B cell (primary cell): ENCODE measurements around the gene WDR53. TPM values are rescaled to one million over a fixed set of nuclear protein-coding genes. Genes with fewer than 3 reads are reported as not detected.
A peak's percentile ranks its signal among the peaks of the same experiment; 100 is the strongest.

Experiments used
- ATAC-seq: fragments of 200-7000 bp; cut with Tn5 transposase; one replicate; pipeline ENCODE4 v1.10.0; 2021; ENCODE audit warnings: low read depth, mild to moderate bottlenecking, moderate number of reproducible peaks, moderate library complexity
- CTCF ChIA-PET: fragments of 350-600 bp; sonication (Branson Sonifier 250); formaldehyde crosslinking; loops from one replicate; lab custom pipeline; 2021; ENCODE audit warnings: antibody characterized with exemption, inconsistent platforms; lab: Charles Lee
- POLR2A ChIA-PET: fragments of 350-600 bp; sonication (Branson Sonifier 250); formaldehyde crosslinking; loops from one replicate; lab custom pipeline; 2021; ENCODE audit warnings: antibody characterized with exemption; lab: Charles Lee
- DNase-seq: peaks from one replicate; pipeline ENCODE4 v3.0.0; 2013
- H2AFZ ChIP-seq: 2 replicates; pipeline ENCODE4 v1.6.1; 2012; ENCODE audit warnings: mild to moderate bottlenecking, low read depth, low read length; ENCODE audit not compliant: insufficient read depth, poor library complexity, severe bottlenecking
- H3K27ac ChIP-seq, 2 donors: 1 replicate in 1 of 2; 2 replicates in 1 of 2; pipeline ENCODE4 v1.5.1; 2012 to 2013; ENCODE audit warnings: low read length in 2 of 2, mild to moderate bottlenecking in 2 of 2, moderate library complexity in 1 of 2
- H3K27me3 ChIP-seq, 4 experiments: fragments of 200-600 bp in 1 of 4; sonication (generic) in 1 of 4; replicated peaks in 1 of 4; 1 replicate in 2 of 4; 2 replicates in 2 of 4; pipeline versions ENCODE4 v1.6.1 to v1.7.0; 2013 to 2016; ENCODE audit warnings: low read length in 3 of 4, mild to moderate bottlenecking in 2 of 4, mixed read lengths in 1 of 4, moderate library complexity in 1 of 4; ENCODE audit not compliant: insufficient read depth in 4 of 4, control insufficient read depth in 3 of 4; ENCODE audit errors: control extremely low read depth in 1 of 4
- H3K36me3 ChIP-seq, 2 experiments: replicated peaks in 1 of 2; 1 replicate in 1 of 2; 2 replicates in 1 of 2; pipeline versions ENCODE4 v1.6.1 to v1.7.1; 2013; ENCODE audit warnings: low read length in 1 of 2; ENCODE audit not compliant: insufficient read depth in 2 of 2, control insufficient read depth in 1 of 2; ENCODE audit errors: control extremely low read depth in 1 of 2, extremely low read depth in 1 of 2
- H3K4me1 ChIP-seq, 2 donors: fragments of 200-600 bp in 1 of 2; sonication (generic) in 1 of 2; 1 replicate in 1 of 2; 2 replicates in 1 of 2; pipeline versions ENCODE4 v1.5.1 to v1.6.1; 2013 to 2017; ENCODE audit warnings: low read length in 2 of 2; ENCODE audit not compliant: control insufficient read depth in 2 of 2, insufficient read depth in 2 of 2
- H3K4me2 ChIP-seq: replicated peaks from 2 replicates; pipeline ENCODE3; 2012; ENCODE audit warnings: mild to moderate bottlenecking, low read depth, low read length; ENCODE audit not compliant: poor library complexity, severe bottlenecking
- H3K4me3 ChIP-seq, 5 experiments: fragments of 200-600 bp in 1 of 5; sonication (generic) in 1 of 5; 1 replicate in 3 of 5; 2 replicates in 2 of 5; pipeline versions ENCODE4 v1.5.1 to v1.7.0; 2011 to 2016; ENCODE audit warnings: low read length in 4 of 5, mild to moderate bottlenecking in 4 of 5, low read depth in 2 of 5, control low read depth in 1 of 5, moderate library complexity in 1 of 5; ENCODE audit not compliant: insufficient read depth in 1 of 5; ENCODE audit errors: control extremely low read depth in 1 of 5, extremely low read depth in 1 of 5
- H3K79me2 ChIP-seq: fragments of 200-600 bp; sonication (generic); one replicate; pipeline ENCODE4 v1.6.0; 2016; ENCODE audit warnings: low read length; ENCODE audit not compliant: control insufficient read depth, insufficient read depth
- H3K9ac ChIP-seq: fragments of 200-600 bp; sonication (generic); 2 replicates; pipeline ENCODE4 v1.6.1; 2017; ENCODE audit warnings: mild to moderate bottlenecking, low read length, moderate library complexity
- H3K9me3 ChIP-seq, 3 donors: one replicate each; pipeline versions ENCODE4 v1.6.1 to v1.7.1; 2013; ENCODE audit warnings: low read length in 2 of 3; ENCODE audit not compliant: control insufficient read depth in 2 of 3, insufficient read depth in 1 of 3; ENCODE audit errors: control extremely low read depth in 1 of 3
- H4K20me1 ChIP-seq: 2 replicates; pipeline ENCODE4 v1.6.0; 2012; ENCODE audit warnings: mild to moderate bottlenecking, low read length; ENCODE audit not compliant: insufficient read depth, control insufficient read depth, poor library complexity, severe bottlenecking
- H3K27ac Mint-ChIP-seq: one replicate; pipeline ENCODE4 v1.8.0; 2021; ENCODE audit warnings: mixed read lengths
- H3K27me3 Mint-ChIP-seq: one replicate; pipeline ENCODE4 v1.8.0; 2021; ENCODE audit warnings: mixed read lengths
- H3K4me1 Mint-ChIP-seq: one replicate; pipeline ENCODE4 v1.8.0; 2021; ENCODE audit warnings: mixed read lengths
- H3K4me3 Mint-ChIP-seq: one replicate; pipeline ENCODE4 v1.8.0; 2021; ENCODE audit warnings: mixed read lengths
- H3K9me3 Mint-ChIP-seq: one replicate; pipeline ENCODE4 v1.8.0; 2022; ENCODE audit warnings: mixed read lengths; ENCODE audit not compliant: insufficient read depth
- EZH2 ChIP-seq: IDR thresholded peaks from 2 replicates; pipeline ENCODE4 v1.6.1; 2012; ENCODE audit warnings: borderline replicate concordance, low read depth, mild to moderate bottlenecking, moderate library complexity, low read length; ENCODE audit not compliant: insufficient read depth, poor library complexity, severe bottlenecking
- WGBS: methylation state at CpG from one replicate; pipeline ENCODE4 v1.1.5; 2013; ENCODE audit warnings: missing lambda C conversion rate; ENCODE audit not compliant: insufficient coverage; 5-methylcytosine and 5-hydroxymethylcytosine counted together
- intact Hi-C: fragments of 100-400 bp; cut with micrococcal nuclease; formaldehyde crosslinking; loops from one replicate; pipeline ENCODE4 v1.10.0; 2022
- polyA plus RNA-seq: library from polyadenylated mRNA; depleted of rRNA; stranded (reverse); fragments of >200 nt; gene quantifications from 2 replicates; pipeline ENCODE4 v1.2.3, GENCODE V29; 2012
- total RNA-seq, 2 donors: library from RNA; stranded (reverse); fragments of 120-200 nt in 1 of 2; gene quantifications; 1 replicate in 1 of 2; 2 replicates in 1 of 2; pipeline versions ENCODE4 v1.2.3 to v1.2.4, GENCODE V29; 2013 to 2022
- TF ChIP-seq, protein P1 (sequence below): fragments of 200-600 bp; IDR thresholded peaks from one replicate; pipeline ENCODE4 v1.8.0; 2022; ENCODE audit warnings: antibody characterized with exemption, mild to moderate bottlenecking

Gene WDR53
- total and polyA plus RNA-seq, 2 donors (not counting 1 experiment from before 2014, with no cell fraction given): 8.2 to 18.2 TPM

- H2AFZ ChIP-seq: no peak overlapping the region
- H3K4me3 ChIP-seq: no peak overlapping the region
- POLR2A ChIA-PET: no interaction called here
- ATAC-seq (no peak), DNase-seq (no peak)
- Mint-ChIP-seq H3K9me3 (no peaks in the 10 kb centered on the region), H3K4me1 (peaks cover 7% of the 10 kb centered on the region), H3K27ac (no peak overlapping the region), H3K4me3 (no peak overlapping the region), H3K27me3 (peaks cover 3% of the 10 kb centered on the region)
- peaks cover 0 to 2% (median 0%) of the 10 kb centered on the region in 4 experiments for H3K27me3 ChIP-seq
- H3K9ac ChIP-seq: no peak overlapping the region
- CTCF ChIA-PET: no interaction called here
- no peaks in the 10 kb centered on the region for H3K79me2 ChIP-seq
- peaks cover 0 to 15% (median 0%) of the 10 kb centered on the region in 3 donors for H3K9me3 ChIP-seq
- no peak overlapping the region for H3K27ac ChIP-seq
- no peaks in the 10 kb centered on the region for H4K20me1 ChIP-seq
- intact Hi-C loops: no loop called here
- no CpG with 5 or more reads among the region's 4 CpGs for WGBS
- TF ChIP-seq, protein P1, sequence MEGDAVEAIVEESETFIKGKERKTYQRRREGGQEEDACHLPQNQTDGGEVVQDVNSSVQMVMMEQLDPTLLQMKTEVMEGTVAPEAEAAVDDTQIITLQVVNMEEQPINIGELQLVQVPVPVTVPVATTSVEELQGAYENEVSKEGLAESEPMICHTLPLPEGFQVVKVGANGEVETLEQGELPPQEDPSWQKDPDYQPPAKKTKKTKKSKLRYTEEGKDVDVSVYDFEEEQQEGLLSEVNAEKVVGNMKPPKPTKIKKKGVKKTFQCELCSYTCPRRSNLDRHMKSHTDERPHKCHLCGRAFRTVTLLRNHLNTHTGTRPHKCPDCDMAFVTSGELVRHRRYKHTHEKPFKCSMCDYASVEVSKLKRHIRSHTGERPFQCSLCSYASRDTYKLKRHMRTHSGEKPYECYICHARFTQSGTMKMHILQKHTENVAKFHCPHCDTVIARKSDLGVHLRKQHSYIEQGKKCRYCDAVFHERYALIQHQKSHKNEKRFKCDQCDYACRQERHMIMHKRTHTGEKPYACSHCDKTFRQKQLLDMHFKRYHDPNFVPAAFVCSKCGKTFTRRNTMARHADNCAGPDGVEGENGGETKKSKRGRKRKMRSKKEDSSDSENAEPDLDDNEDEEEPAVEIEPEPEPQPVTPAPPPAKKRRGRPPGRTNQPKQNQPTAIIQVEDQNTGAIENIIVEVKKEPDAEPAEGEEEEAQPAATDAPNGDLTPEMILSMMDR: no peak
- TF ChIP-seq EZH2: no peak
- H3K4me2 ChIP-seq: no peak overlapping the region
- H3K4me1 ChIP-seq: peaks cover 6 to 8% of the 10 kb centered on the region in 2 donors
- no peaks in the 10 kb centered on the region for H3K36me3 ChIP-seq
Measured at GRCh38 chr3:196531418-196531817, 36.9 kb downstream of the WDR53 start.

DNA sequence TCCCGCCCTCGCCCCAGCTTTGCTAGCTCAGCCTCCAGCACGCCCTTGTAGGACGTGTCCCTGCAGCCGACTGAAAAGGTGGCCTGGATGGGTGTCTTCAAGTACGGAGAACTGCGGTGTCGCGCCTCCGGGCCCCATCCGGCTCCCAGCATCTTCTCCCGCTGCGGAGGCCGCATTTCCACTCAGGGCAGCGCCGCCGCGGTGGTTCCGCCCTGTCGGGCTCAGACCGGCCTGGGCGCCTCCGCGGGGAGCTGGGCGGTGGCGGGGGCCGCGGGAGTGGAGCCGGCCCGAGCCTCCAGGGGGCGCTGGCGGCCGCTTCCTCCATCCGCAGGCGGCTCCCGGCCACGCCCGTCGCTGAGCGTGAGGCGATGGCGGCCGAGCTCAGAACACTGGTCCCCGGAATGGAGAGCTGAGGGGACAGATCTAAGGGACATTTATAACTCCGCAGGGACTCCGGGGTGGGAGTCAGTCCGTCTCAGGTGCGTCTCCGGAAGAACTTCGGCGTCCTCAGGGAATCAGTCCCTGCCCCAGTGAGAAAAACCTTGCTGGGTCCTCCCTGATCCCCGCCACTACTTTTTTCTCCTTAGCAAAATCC, 39.6 kb downstream of the WDR53 start:
- TF ChIP-seq, protein P1: peak; percentile 82
- no peak for TF ChIP-seq EZH2
- Histone ChIP-seq H3K4me3 (peak overlapping the region; percentile 38 to 60 (median 38)), H3K9ac (peak overlapping the region; percentile 58), H3K27me3 (peaks cover 0 to 2% (median 0%) of the 10 kb centered on the region in 4 experiments), H4K20me1 (no peaks in the 10 kb centered on the region), H3K36me3 (no peaks in the 10 kb centered on the region), H3K9me3 (peaks cover 0 to 25% (median 0%) of the 10 kb centered on the region in 3 donors), H3K27ac (no peak overlapping the region), H3K79me2 (no peaks in the 10 kb centered on the region), H2AFZ (peak overlapping the region; percentile 77), H3K4me2 (peak overlapping the region; percentile 78), H3K4me1 (peaks cover 6 to 8% of the 10 kb centered on the region in 2 donors)
- ATAC-seq (peak; percentile 98), DNase-seq (peak; percentile 83)
- peaks cover 7% of the 10 kb centered on the region for H3K4me1 Mint-ChIP-seq
- H3K27me3 Mint-ChIP-seq: peaks cover 3% of the 10 kb centered on the region
- intact Hi-C loops: loop anchor here (1.0 to 5.0 kb wide), 3 partner anchors 26 to 276 kb away; partner anchors contain the start of genes FBXO45, RNF168 and WDR53
- WGBS: 3% methylated on average over 51 of the region's 52 CpGs
- H3K27ac Mint-ChIP-seq: peak overlapping the region; percentile 73
- H3K9me3 Mint-ChIP-seq: no peaks in the 10 kb centered on the region
- CTCF ChIA-PET: interaction anchor here (0.7 to 1.9 kb wide), 27 partner anchors 8 to 446 kb away, joined by 3 to 9 read pairs (median 5); partner anchors contain the start of genes CEP19, FBXO45, NRROS and PAK2
- peak overlapping the region; percentile 84 for H3K4me3 Mint-ChIP-seq
- POLR2A ChIA-PET: interaction anchor here (0.7 to 1.1 kb wide), 6 partner anchors 25 to 339 kb away, joined by 3 to 7 read pairs (median 3); partner anchors contain the start of genes FBXO45, RNF168, SENP5 and WDR53
